ENCODE data around the gene PPP2R2C. TPM values are rescaled to one million over a fixed set of nuclear protein-coding genes. Genes with fewer than 3 reads are reported as not detected.

Gene PPP2R2C
- total RNA-seq, 1 donor from 2014 or later = 0.20 TPM

DNA sequence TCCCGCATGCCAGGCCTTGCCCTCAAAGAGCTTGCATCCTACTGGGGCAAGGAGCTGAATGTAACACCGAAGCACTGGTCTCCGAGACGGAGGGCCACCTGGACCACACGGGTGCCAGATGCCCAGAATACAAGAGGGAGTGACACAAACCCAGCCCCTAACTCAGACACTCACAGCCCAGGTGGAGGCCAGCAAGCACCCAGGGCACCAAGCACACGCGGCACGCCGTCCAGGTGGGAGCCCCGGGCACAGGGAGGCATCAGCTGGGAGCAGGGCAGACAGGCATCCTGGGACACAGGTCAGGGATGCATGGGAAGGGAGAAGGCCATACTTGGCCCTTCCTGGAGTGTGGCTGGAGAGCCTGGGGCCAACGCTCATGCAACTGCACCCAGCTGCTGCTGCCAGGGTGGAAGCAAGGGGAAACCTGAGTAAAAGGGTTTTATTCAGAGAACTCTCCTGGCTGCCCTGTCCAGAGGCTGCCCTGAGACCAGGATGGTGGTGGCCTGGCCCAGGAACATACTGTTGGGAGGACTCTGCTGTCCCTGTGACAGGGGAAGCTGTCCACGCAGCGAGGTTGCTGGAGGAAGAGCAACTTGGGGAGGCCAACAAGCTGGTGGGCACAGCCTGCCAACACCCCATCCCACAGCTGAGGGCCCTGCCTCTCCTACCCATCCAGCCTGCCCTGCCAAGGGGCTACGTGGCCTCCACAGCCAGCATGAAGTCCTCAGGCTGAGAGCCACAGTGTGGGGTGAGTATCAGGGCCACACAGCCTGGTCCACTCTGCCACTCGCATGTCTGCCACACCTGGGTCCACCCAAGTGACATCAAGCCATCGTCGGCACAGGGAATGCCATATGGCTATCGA, 22.2 kb upstream of the PPP2R2C start:
- DNase-seq (ENCODE audit: low read depth) = no peak

DNA sequence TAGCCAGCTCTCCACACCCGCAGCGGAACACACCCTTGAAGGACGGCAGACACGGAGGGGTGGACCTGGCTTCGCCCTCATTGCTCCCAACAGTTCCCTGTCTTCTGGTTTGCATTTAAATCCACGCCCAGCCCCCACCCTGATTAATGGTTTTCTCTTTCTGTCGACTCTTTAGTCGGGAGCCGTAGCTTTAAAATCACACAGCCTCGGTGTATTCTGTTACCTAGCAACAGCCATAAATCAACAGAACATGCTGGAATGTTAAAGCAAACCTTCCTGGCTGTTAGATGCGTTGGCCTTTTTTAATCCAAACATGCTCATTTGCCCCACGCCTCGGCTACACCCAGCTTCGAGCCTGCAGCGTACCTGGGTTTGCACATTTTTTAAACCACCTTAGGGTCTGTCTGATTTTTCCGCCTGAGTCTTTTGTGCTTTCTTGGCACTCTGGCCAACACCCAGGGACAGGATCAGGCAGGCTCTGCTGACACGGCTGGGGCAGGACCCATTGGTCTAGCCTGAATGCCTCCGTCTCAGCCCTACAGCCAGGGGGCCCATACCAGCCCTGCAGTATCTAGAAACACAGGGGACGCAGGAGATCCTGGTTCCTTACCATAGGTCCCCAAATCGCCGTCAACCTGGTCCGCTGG, 21.4 kb upstream of the PPP2R2C start:
- peak; percentile 16 for DNase-seq (ENCODE audit: low read depth)

DNA sequence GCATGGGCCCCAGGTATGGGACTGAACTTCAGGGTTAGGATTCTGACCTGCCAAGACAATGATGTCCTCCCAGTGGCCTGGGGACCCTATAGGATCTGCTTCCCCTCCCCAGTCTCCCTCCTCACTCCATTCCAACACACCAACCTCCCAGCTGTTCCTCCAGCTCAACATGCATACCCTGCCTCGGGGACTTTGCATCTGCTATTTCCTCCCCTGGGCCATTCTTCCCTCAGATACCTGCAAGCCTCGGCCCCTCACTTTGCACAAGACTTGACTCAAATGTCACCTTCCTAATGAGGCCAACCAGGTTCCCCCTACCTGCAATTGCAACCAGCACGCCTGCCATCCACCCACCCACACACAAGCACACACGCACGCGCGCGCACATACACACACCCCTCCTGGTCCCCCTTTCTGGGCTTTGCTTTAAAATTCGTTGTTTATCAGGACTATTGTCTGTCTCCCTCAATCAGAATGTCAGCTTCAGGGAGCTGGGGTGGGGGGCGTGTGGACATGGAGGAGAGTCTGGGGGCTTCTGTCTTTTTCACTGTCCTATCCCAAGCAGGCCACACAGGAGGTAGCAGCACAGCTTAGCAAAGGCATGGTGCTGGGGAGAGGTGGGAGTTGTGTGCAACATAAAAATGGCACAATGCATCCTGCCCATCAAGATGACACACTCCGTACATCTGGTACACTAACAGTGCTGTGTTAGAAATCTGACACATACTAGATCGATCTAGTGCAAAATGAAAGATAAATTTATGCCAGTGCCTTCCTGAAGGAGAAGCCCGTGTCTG, 20.6 kb upstream of the PPP2R2C start:
- no peak for DNase-seq (ENCODE audit: low read depth)

DNA sequence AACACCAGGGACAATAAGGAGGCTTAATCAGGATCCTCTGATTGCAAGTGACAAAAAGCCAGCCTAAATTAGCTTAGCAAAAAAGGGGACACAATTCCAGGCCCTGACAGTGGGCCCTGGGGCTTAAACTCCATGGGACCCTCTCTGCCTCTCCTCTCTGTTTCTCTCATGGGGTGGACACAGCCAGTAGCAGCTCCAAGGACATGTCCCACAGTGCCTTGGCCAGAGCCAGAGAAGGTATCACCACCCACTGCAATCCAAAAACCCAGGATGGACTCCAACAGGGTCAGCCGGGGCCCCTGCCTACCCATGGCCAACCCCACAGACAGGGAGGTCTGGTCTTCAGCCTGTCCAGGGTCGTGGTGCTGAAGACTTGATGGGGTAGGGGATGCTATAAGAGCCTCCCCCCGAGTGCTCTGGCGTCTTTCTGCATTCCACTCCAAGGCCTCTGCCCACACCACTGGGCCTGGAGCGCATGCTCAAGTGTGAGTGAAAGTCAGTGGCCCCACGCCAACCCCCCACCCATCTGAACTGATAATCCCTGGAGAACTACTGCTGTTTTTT, 19.7 kb upstream of the PPP2R2C start:
- DNase-seq (ENCODE audit: low read depth) = no peak

DNA sequence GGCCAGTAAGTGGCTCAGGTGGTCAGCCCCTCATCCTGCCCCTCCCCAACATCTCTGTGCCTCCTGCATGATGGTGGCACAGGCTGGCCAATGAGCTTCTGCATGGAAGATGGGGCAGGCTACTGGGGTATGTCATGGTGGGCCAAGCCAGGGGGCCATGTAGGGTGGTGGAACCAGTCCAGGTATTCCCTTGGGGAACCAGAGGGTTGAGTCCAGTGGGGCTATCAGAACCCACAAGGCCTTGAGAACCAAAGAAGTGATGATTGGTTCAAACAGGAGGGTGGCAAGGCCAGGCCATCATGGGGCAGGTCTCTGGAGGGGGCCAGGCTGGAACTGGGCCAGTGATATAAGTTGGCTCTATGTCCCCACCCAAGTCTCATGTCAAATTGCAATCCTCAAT, 18.8 kb upstream of the PPP2R2C start:
- no peak for DNase-seq (ENCODE audit: low read depth)

DNA sequence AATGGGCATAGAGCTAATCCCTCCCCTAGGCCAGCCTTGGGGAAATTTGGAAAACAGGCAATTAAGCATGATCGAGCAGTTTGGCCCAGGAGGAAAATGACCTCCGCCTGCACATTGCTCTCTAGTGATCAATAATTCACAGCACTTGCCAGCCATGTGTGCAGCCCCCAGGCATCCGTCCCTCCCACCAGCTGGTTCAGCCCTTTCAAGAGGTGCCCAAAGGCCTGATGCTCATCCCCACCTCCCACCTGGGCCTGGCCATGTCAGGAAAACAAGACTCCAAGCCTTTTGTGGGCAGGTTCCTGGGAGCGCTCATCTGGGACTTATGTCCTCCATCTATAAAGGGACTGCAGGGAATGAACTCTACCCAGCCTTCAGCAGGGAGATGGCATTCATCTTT, 17.5 kb upstream of the PPP2R2C start:
- no peak for DNase-seq (ENCODE audit: low read depth)

DNA sequence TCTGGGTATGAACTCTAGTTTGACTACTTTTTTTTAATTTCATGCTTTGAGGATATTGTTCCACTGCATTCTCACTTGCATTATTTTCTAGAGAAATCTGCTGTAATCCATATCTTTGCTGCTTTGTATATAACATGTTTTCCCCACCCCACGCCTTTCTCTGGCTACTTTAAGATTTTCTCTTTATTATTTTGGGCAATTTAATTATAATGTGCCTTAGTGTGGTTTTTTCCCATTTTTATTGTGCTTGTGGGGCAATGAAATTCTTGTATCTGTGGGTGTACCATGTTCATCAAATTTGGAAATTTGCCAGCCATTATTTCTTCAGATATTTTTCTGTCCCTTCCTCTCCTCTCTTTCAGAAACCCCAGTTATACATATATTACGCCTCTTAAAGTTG, 15.1 kb upstream of the PPP2R2C start:
- no peak for DNase-seq (ENCODE audit: low read depth)

DNA sequence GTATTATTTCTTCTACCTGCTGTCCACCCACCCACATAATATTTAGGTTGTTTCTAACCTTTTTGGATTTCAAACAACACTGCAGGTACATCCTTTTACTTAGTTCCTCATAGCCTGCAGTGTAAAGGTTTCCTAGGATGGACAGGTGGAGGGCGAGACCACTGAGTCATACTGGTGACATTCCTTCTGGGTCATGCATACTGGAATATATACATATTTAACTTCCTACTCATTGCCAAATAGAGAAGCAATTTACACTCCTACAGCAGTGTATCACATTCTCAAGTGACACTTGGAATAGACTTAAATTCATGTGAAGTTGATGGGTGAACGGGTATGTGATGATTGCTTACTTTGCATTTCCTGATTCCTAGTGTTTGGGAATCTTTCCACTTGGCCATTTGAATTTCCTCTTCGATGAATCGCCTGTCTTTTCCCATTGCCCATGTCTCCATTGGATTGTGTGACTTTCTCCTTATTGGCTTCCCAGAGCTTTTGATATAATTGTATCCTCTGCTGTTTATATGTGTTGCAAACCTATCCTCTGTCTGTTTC, 8.2 kb upstream of the PPP2R2C start:
- peak; percentile 6 for DNase-seq (ENCODE audit: low read depth)

DNA sequence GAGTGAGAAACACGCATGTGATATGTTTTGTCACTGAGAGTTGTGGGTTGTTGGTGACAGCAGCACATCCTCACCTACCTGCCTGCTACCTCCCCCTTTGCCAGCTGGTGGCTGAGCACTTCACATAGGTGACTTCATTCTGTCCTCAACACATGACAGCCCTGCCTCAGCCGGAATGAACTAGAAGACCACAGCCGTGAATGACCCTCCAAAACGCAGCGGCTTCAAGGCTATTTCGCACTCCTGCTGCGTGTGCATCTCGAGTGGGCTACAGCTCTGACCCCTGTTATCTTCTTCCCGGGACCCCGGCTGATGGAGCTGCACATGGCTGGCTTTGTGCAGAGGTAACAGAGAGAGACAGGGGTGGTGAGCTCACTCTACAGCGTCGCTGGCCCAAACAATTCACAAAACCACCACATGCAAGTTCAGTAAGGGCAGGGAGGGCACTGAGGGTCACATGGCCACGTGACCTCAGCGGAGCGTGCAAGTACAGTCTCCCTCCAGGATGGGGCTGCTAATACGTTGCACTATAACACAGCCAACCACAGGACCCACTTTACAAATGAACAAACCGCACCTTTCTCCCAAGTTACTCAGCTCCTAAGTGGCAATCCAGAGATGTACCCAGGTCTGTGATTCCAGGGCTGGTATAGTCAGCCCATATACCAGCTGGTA, 6.3 kb upstream of the PPP2R2C start:
- DNase-seq (ENCODE audit: low read depth) = no peak

DNA sequence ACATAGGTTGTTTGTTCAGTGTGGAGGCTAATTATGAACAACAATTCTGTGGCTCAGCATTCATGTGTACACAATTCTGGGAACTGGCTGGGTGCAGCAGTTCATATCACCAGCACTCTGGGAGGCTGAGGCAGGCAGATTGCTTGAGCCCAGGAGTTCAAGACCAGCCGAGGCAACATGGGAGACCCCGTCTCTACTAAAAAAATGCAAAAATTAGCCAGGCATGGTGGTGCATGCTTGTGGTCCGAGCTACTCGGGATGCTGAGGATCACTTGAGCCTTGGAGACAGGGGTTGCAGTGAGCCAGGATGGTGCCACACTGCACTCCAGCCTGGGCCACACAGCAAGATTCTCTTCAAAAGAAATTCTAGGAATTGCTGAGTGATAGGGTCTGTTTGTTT, 4.5 kb upstream of the PPP2R2C start:
- no peak for DNase-seq (ENCODE audit: low read depth)

DNA sequence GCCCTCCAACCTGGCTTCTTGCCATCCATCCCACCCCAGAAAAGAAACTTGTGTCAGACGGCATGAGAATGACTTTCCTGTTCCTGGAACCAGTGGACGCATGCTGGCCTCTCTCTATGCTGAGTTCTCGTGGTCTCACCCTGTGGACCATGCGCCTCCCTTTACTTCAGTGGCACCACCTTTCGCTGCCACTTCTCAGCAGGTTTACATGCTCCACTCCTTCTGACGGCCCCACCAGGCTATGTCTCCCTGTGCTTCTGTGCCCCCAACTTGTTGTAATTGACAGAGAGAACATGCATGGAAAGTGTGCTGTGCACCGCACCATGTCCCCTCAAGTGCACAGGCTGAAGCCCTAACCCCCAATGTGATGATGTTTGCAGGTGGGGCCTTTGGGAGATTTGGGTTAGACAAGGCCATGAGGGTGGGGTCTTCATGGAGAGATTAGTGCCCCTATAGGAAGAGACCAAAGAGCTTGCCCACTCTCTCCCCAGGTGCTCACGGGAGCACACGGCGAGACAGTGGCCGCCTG, 3.1 kb upstream of the PPP2R2C start:
- DNase-seq (ENCODE audit: low read depth) = no peak

DNA sequence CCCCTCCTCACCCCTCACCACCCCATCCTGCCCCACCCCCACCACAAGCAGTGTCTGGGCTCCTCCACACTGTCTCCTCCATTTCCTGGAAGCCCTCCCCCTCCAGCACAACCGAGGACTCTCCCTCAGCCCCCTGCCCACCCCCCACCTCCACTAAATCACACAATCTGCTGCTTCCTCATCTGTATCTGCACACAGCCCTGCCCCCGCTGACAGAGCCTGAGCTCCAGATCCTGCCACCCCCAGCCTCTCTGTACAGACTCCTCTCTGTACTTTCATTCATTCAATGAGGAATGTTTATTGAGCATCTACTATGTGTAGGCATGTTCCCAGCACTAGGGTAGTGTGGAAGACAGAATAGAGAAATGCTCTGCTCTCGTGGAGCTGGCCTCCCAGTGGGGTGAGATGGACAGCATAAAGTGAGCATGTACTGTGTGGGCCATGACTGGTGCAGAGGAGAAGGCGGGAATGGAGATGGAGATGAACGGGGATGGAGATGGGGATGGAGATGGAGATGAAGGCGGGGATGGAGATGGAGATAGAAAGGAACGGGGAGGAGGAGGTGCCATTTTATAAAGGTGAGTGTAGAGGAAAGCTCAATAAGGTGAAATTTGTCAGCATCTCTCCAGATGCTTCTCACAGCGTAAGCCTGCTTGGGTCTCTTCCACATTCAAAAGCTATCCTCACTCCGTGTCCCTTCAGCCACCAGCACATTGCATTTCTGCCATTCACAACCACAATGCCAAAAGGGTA, 2.5 kb upstream of the PPP2R2C start:
- no peak for DNase-seq (ENCODE audit: low read depth)

DNA sequence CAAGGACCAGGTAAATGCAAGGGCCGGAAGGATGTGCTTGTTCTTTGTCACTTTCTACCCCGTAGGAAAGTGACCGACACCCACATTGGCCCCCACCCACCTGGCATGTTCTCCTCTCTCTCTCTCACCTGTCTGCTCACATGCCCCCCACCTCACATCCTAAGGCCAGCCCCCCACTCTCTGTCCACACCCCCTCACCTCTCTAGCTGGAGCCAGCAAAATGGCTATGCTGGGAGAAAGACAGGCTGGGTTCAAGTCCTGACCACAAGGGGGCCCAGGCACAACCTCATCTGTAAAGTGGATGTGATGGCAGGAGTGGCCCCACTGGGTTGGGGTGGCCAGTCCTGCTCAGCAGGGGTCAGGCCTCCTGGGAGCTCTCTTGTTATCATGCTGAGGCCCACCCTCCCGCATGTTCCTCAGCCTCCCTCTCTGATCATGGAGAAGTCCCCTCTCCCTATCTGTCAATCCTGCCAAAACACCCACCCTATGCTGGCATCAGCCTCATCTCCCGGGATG, 1.7 kb upstream of the PPP2R2C start:
- no peak for DNase-seq (ENCODE audit: low read depth)

DNA sequence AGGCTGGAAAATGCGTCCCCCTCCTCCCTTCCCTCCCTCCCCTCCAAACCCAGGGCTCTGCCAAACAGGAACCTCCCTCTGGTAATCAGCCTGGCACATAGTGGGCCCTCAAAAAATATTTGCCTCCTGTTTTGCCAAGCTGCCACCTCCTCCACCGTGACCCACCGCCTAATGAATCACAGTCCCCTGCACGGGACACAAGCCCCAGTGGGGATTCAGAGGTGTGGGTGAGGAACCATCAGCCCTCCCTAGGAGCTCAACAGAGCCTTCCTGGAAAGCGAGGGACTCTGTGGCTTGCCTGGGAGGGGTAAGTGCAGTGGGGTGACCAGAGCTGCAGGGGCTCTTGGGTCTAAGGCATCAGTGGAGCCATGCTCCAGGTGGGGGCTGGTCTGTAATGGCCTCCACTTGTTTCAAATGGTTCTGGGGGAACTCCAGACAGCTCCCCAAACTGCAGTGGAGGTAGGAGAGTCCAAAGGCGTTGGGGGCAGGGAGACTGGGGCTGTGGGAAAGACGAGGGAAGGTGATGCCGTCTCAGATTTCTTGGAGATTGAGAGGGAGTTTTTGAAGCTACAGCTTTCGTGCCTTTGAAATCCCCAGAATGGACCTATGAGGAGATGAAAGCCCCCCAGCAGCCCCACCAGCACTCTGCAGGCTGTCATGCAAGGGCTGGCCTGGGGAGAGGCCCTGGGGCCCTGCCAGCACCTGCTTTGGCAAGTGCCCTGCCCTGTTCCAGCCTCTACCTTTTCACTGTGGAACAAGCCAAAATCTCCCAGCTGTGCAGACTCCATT, 1.0 kb upstream of the PPP2R2C start:
- no peak for DNase-seq (ENCODE audit: low read depth)

DNA sequence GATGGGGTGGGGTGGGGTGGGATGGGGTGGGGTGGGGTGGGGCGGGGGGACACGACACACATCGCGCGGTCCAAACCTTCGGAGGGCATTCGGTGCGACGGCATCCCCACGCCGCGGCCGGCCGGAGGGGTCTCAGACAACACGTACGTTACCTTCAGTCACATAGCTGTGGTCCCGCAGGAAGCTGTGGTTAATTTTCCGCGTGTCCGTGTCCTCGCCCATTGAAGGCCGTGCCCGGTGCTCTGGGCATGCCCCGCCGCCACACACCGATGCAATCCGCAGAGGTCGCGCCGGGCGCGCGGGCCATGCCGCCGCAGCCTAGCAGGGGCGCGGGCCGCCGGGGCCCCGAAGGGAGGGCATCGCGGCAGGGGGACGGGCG, 417 bp downstream of the PPP2R2C start:
- no peak for DNase-seq (ENCODE audit: low read depth)

DNA sequence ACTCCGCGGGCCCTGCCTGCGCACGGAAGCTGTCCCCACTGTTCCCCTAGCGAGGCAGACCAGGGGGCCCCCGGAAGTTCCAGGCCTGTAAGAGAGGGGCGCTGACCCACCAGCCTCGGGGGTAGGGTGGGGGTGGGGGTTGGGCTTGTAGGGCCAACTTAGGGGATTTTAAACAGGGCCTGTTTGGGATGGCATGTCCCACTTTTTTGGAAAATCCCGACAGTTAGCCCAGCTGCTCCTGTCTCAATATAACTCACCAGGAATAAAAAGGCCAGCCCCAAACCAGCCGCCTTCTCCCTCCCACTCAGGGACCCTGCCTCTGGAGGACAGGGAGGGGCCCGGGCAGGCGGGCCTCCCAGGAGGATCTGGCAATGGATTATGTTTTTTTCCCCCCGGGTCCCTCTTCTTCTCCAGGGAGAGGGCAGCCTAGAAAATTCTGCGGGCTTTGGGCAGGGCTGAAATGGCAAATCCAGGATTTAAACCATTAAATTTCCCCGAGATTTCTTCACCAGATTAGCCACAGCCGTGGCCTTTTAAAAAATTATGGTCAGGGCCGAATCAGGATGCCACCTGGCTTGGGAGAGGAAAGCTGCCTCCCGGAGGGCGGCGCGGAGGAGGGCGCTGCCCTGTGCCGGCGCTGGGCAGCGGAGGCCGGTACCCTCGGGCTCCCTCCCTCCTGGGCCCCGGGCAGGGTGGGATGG, 957 bp downstream of the PPP2R2C start:
- DNase-seq (ENCODE audit: low read depth) = no peak

DNA sequence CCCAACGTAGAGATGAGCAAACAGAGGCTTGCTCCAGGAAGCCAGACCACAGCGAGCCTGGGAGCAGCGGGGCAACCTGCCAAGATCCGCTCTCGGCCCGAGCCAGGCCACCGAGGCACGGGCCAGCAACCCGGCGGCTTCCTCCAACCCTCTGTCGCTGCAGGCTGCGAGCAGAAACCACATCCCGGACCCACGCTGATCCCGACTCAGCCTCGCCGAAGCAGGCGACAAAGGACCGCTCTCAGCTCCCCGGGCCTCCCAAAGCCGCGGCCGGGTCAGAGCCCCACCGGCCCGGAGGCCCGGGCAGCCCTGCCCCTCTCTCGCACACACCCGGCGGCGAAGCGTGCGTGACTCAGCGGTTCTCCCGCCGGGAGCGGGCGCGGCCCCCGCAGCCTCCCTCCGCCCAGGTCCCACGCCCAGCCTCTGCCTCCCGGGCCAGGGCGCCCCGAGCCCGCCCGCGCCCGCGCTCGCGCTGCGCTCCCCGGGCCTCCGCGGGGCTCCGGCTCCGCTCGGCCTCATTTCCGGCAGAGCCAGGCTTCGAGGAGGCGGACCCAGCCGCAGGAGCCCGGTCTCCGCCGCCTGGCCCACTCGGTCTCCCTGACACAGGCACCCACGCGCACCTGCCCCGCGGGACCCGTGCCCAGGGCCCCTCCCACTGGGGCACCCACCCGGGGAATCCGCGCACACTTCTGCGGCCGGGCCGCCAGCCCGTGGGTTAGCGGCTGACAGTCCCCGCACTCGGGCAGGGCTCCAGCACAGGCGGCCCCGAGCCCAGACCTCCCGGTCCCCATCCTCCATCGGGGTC, 1.7 kb downstream of the PPP2R2C start:
- DNase-seq (ENCODE audit: low read depth) = no peak
